ENCODE measurements around the gene RNF31.

Gene RNF31

GRCh38 chr14:24185741-24186140, 38.4 kb downstream of the RNF31 start:
- Histone ChIP-seq H4K20me1 (ENCODE audit: insufficient read depth, low read length) (no peaks in the 10 kb centered on the region), H3K4me2 (ENCODE audit: low read length) (no peak overlapping the region), H3F3A (ENCODE audit: insufficient read depth, low read length) (no peaks in the 10 kb centered on the region), H3K4me1 (ENCODE audit: insufficient read depth, low read length, severe bottlenecking) (peaks cover 19% of the 10 kb centered on the region), H3K27me3 (ENCODE audit: insufficient read depth, low read length) (no peaks in the 10 kb centered on the region), H3K27ac (ENCODE audit: low read depth, low read length, poor library complexity, severe bottlenecking) (no peak overlapping the region), H3K4me3 (ENCODE audit: low read depth, low read length, poor library complexity, severe bottlenecking) (no peak overlapping the region), H3K79me2 (ENCODE audit: insufficient read depth, low read length) (no peaks in the 10 kb centered on the region), H3K9ac (ENCODE audit: low read length) (no peak overlapping the region), H3K36me3 (ENCODE audit: insufficient read depth, low read length) (peaks cover 63% of the 10 kb centered on the region), H3K9me2 (ENCODE audit: low read depth, low read length) (no peaks in the 10 kb centered on the region), H3K9me3 (ENCODE audit: low read length) (no peaks in the 10 kb centered on the region), H2AFZ (ENCODE audit: low read length) (no peak overlapping the region)
- no peak for TF ChIP-seq CTCF (IDR thresholded peaks at IDR 0.05; ENCODE audit: low read length)
- no peak for TF ChIP-seq EZH2 (IDR thresholded peaks at IDR 0.05; ENCODE audit: borderline replicate concordance, low read length)

GRCh38 chr14:24186831-24187538, 39.7 kb downstream of the RNF31 start:
- H3K9me2 ChIP-seq (ENCODE audit: low read depth, low read length), result no peaks in the 10 kb centered on the region
- H3K4me3 ChIP-seq (ENCODE audit: low read depth, low read length, poor library complexity, severe bottlenecking), result peak overlapping the region; percentile 65
- no peaks in the 10 kb centered on the region for H3K79me2 ChIP-seq (ENCODE audit: insufficient read depth, low read length)
- no peaks in the 10 kb centered on the region for H4K20me1 ChIP-seq (ENCODE audit: insufficient read depth, low read length)
- H3F3A ChIP-seq (ENCODE audit: insufficient read depth, low read length), result no peaks in the 10 kb centered on the region
- H3K9ac ChIP-seq (ENCODE audit: low read length), result no peak overlapping the region; the same call in 1 of the 2 replicates
- no peaks in the 10 kb centered on the region for H3K9me3 ChIP-seq (ENCODE audit: low read length)
- H3K27ac ChIP-seq (ENCODE audit: low read depth, low read length, poor library complexity, severe bottlenecking), result no peak overlapping the region
- no peaks in the 10 kb centered on the region for H3K27me3 ChIP-seq (ENCODE audit: insufficient read depth, low read length)
- TF ChIP-seq CTCF (IDR thresholded peaks at IDR 0.05; ENCODE audit: low read length), result no peak
- TF ChIP-seq EZH2 (IDR thresholded peaks at IDR 0.05; ENCODE audit: borderline replicate concordance, low read length), result no peak
- H3K4me2 ChIP-seq (ENCODE audit: low read length), result peak overlapping the region; percentile 67; the same call in 1 of the 2 replicates
- H2AFZ ChIP-seq (ENCODE audit: low read length), result no peak overlapping the region
- peaks cover 19% of the 10 kb centered on the region for H3K4me1 ChIP-seq (ENCODE audit: insufficient read depth, low read length, severe bottlenecking)
- H3K36me3 ChIP-seq (ENCODE audit: insufficient read depth, low read length), result peaks cover 56% of the 10 kb centered on the region

- no peaks in the 10 kb centered on the region for H3F3A ChIP-seq (ENCODE audit: insufficient read depth, low read length)
- no peaks in the 10 kb centered on the region for H3K79me2 ChIP-seq (ENCODE audit: insufficient read depth, low read length)
- H3K4me1 ChIP-seq (ENCODE audit: insufficient read depth, low read length, severe bottlenecking), result peaks cover 19% of the 10 kb centered on the region
- H3K27me3 ChIP-seq (ENCODE audit: insufficient read depth, low read length), result no peaks in the 10 kb centered on the region
- peak overlapping the region; percentile 65 for H3K4me3 ChIP-seq (ENCODE audit: low read depth, low read length, poor library complexity, severe bottlenecking)
- H2AFZ ChIP-seq (ENCODE audit: low read length), result no peak overlapping the region
- H3K36me3 ChIP-seq (ENCODE audit: insufficient read depth, low read length), result peaks cover 56% of the 10 kb centered on the region
- H3K27ac ChIP-seq (ENCODE audit: low read depth, low read length, poor library complexity, severe bottlenecking), result no peak overlapping the region
- peak overlapping the region; percentile 64 for H3K9ac ChIP-seq (ENCODE audit: low read length)
- no peaks in the 10 kb centered on the region for H3K9me3 ChIP-seq (ENCODE audit: low read length)
- peak overlapping the region; percentile 67 for H3K4me2 ChIP-seq (ENCODE audit: low read length)
- H4K20me1 ChIP-seq (ENCODE audit: insufficient read depth, low read length), result no peaks in the 10 kb centered on the region
- TF ChIP-seq EZH2 (IDR thresholded peaks at IDR 0.05; ENCODE audit: borderline replicate concordance, low read length) (no peak), CTCF (IDR thresholded peaks at IDR 0.05; ENCODE audit: low read length) (no peak)
- H3K9me2 ChIP-seq (ENCODE audit: low read depth, low read length), result no peaks in the 10 kb centered on the region
These were observed 40.2 kb downstream of the RNF31 start for GRCh38 chr14:24187539-24187915.
